Measurements from ENCODE around the gene MUS81. TPM values are rescaled to one million over a fixed set of nuclear protein-coding genes. Genes with fewer than 3 reads are reported as not detected.
A peak's percentile ranks its signal among the peaks of the same experiment; 100 is the strongest.

Gene MUS81
- 45.0 TPM for total RNA-seq

GRCh38 chr11:65860278-65861164 is at the start of gene MUS81:
Gene MUS81, plus strand, starts transcription at chr11:65860433. Its CDS starts 321 bp downstream, at chr11:65860754.
- intact Hi-C loops (cut with DNase I) = loop anchor here (1.0 kb wide), 1 partner anchor 13 kb away; no protein-coding TSS in a partner anchor
- peaks cover 21 to 23% of the 10 kb centered on the region in 2 donors for H3K4me1 ChIP-seq
- no peaks in the 10 kb centered on the region for H3K27me3 ChIP-seq
- peak within 1 kb of the TSS; percentile 94 to 99 for H3K27ac ChIP-seq
- H3K9me3 ChIP-seq = no peaks in the 10 kb centered on the region
- peak; percentile 87 to 99 for DNase-seq (ENCODE audit: low spot score in 2 of 2)
- H3K36me3 ChIP-seq = peaks cover 45 to 46% of the 10 kb centered on the region in 2 donors
- H3K4me3 ChIP-seq = peak within 1 kb of the TSS; percentile 84 to 99
- peak; percentile 69 to 87 (median 86) for TF ChIP-seq CTCF (IDR thresholded peaks at IDR 0.05)

- no peaks in the 10 kb centered on the region for H3K4me1 ChIP-seq
- DNase-seq (ENCODE audit: low spot score in 2 of 2) = no peak
- no peaks in the 10 kb centered on the region for H3K27me3 ChIP-seq
- TF ChIP-seq CTCF (IDR thresholded peaks at IDR 0.05) = no peak
- intact Hi-C loops (cut with DNase I) = no loop called here
- no peaks in the 10 kb centered on the region for H3K36me3 ChIP-seq
- no peak overlapping the region for H3K4me3 ChIP-seq
- H3K27ac ChIP-seq = no peak overlapping the region
- no peaks in the 10 kb centered on the region for H3K9me3 ChIP-seq
These were observed 48.3 kb upstream of the MUS81 start for GRCh38 chr11:65811764-65812475.

GRCh38 chr11:65814131-65814985 is 45.9 kb upstream of the MUS81 start:
- Histone ChIP-seq H3K27me3 (no peaks in the 10 kb centered on the region), H3K4me1 (peaks cover 0 to 2% of the 10 kb centered on the region in 2 donors), H3K36me3 (no peaks in the 10 kb centered on the region), H3K4me3 (no peak overlapping the region), H3K27ac (no peak overlapping the region), H3K9me3 (no peaks in the 10 kb centered on the region)
- intact Hi-C loops (cut with DNase I) = no loop called here
- no peak for TF ChIP-seq CTCF (IDR thresholded peaks at IDR 0.05)
- peak in 1 of 2 donors; percentile 72 for DNase-seq (ENCODE audit: low spot score in 2 of 2)

GRCh38 chr11:65814986-65815565 is 45.2 kb upstream of the MUS81 start:
- DNase-seq (ENCODE audit: low spot score in 2 of 2) = no peak
- TF ChIP-seq CTCF (IDR thresholded peaks at IDR 0.05) = no peak
- no peak overlapping the region for H3K4me3 ChIP-seq
- no peaks in the 10 kb centered on the region for H3K27me3 ChIP-seq
- peaks cover 0 to 2% of the 10 kb centered on the region in 2 donors for H3K4me1 ChIP-seq
- H3K36me3 ChIP-seq = no peaks in the 10 kb centered on the region
- intact Hi-C loops (cut with DNase I) = no loop called here
- no peak overlapping the region for H3K27ac ChIP-seq
- no peaks in the 10 kb centered on the region for H3K9me3 ChIP-seq

- TF ChIP-seq CTCF (IDR thresholded peaks at IDR 0.05) = no peak
- intact Hi-C loops (cut with DNase I) = loop anchor here (2.0 kb wide), 1 partner anchor 38 kb away; no protein-coding TSS in a partner anchor
- no peak for DNase-seq (ENCODE audit: low spot score in 2 of 2)
- Histone ChIP-seq H3K36me3 (no peaks in the 10 kb centered on the region), H3K4me1 (peaks cover 0 to 2% of the 10 kb centered on the region in 2 donors), H3K27ac (no peak overlapping the region), H3K9me3 (no peaks in the 10 kb centered on the region), H3K4me3 (peak overlapping the region in 1 of 2 donors; percentile 91), H3K27me3 (no peaks in the 10 kb centered on the region)
These were observed 43.5 kb upstream of the MUS81 start for GRCh38 chr11:65816696-65817095.

All from ascending aorta (tissue), 2 donors.